SIG-M5 treated with dmso at 0.1 percent for 504 hours (cell line): ENCODE results near the gene RWDD4.

ENCODE experiments used
- DNase-seq: peaks from one replicate; lab custom pipeline; 2025; ENCODE audit not compliant: unreplicated experiment; lab: John Stamatoyannopoulos, UW

The RWDD4 gene

DNA sequence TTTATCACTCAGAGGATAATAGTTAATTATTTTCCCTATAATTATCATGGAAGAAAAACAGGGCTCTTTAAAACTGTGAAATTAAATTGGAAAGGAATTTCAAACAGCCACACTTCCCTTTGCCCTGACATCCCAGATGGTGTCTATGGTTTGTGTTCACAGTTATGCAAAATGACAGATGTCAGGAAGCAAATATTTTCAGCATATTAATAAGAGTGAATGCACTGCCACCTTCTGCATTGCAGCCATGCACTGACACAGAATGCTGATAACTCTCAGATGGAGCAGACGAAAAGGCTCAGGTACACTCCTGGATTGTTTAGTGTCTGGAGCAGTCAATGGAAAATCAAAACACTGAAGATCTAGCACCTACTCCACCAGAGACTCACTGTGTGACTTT lies 57.6 kb downstream of the RWDD4 start:
- no peak for DNase-seq

DNA sequence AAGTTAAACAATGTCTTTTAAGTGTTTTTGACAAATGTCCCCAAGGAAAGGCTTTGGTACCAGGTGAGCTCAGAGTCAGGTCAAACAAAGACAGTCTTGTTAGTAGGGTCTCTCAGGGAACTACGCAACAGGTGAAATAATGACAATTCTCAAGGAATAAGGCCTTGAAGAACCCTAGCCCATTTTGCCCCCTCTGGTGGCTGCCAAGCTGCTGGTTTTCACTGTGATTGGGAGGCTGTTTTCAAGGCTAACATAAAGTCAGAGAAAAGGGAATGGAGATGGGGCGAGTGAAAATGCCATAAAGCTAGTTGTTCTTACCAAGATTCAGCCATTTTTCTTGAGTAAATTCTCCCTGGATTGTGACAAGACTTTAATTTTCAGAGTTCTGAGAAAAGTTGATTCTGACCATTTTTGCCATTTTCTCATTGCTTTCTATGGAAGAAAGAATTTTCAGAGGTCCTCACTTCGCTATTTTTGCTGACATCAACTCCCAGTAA lies 58.7 kb downstream of the RWDD4 start:
- DNase-seq: no peak

GRCh38 chr4:183599690-183600089 lies 59.3 kb downstream of the RWDD4 start:
- DNase-seq: no peak

DNA sequence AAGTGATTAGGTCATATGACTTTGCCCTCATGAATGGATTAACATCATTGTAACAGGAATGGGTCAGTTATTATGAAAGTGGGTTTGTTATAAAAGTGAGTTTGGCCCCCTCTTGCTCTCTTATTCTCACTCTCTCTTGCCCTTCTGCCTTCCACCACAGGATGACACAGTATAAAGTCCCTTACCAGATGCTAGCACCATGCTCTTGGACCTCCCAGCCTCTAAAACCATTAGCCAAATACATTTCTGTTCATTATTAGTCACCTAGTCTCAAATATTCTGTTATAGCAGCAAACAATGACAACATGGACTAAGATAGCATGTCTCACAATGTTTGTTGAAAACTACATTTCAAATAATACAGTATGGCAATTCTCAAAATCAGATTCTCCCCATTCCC lies 59.7 kb downstream of the RWDD4 start:
- DNase-seq: no peak

- no peak for DNase-seq
Observed at GRCh38 chr4:183596067-183596757, 62.8 kb downstream of the RWDD4 start.

DNA sequence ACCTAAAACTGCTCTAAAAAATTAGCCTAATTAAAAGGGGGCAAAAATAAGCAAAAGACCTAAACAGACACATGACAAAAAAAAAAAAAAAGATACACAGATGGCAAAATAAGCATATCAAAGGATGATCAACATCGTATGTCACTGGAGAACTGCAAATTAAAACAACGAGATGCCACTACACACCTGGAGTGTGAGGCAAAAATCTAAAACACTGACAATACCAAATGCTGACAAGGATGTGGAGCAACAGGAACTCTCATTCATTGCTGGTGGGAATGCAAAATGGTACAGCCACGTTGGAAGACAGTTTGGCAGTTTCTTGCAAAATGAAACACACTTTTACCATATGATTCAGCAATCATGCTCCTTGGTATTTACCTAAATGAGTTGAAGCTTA lies 64.2 kb downstream of the RWDD4 start:
- DNase-seq: no peak

DNA sequence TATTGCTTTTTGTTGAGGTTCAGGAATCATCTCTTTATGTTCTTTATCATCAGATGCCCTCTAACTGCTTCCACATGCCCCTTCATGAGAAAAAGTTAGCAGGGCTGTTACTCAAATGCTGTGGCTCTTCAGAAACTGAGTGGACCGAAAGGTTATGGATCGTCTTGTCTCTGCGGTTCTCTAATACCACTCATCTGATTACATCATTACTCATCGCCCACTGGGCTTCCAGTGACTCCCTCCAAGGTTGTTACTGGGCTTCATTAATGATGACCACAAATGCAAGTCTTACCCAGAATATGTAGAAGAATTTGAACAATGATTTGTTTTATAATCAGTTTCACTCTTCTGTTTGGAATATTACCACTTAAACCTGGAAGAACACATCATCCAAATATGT lies 67.7 kb downstream of the RWDD4 start:
- DNase-seq: no peak
